Midbrain (tissue), 1 donor: Measurements from ENCODE around the gene SNAP47.

ENCODE experiments used
- DNase-seq: peaks from one replicate; lab custom pipeline; 2025; lab: John Stamatoyannopoulos, UW

Gene SNAP47

DNA sequence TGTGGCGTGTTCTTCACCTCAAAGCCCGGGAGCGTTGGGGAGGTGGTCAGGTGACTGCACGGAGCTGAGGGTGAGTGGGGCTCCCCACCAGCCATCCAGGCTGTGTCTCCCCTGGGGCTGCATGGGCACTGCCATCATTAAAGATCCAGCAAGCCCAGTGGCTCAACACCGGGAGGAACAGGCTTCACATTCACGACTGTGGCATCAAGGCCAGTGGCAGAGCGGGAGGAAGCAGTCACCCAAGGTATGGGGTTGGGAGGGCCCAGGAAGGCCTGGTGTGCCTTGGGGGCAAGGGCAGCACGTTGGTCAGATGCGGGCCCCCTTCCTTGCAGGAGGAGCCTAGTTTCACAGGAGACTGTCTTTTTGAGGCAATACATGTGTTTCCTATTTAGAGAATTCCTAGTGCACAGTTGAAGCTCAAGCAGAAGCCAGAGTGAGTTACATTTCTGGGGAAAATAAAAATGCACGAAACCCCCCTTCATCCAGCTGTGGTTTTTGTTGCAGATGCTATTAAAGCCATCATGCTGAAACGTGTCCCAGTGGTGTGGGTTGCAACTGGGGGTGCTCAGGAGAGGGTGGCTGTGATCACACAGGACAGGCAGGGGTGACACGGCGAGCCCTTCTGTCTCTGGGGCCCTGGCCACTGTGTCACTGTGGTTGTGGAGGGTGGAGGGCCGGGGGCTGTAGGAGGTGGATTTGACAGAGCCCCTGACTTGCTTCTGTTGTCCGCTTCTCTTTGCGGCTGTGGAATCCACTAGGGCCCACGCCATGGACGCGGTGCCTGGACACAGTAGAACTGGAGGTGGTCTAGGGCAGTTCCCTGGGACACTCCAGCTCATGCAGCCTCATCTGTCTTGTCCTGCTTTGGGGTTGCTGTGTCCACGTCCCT is 34.1 kb downstream of the SNAP47 start:
- no peak for DNase-seq

- no peak for DNase-seq
These were observed 34.8 kb downstream of the SNAP47 start for GRCh38 chr1:227769936-227770494.

- DNase-seq = no peak
These were observed 35.6 kb downstream of the SNAP47 start for GRCh38 chr1:227770812-227771211.

GRCh38 chr1:227771326-227771725 is 36.1 kb downstream of the SNAP47 start:
- DNase-seq = no peak

GRCh38 chr1:227771771-227772170 is 36.5 kb downstream of the SNAP47 start:
- DNase-seq = no peak

DNA sequence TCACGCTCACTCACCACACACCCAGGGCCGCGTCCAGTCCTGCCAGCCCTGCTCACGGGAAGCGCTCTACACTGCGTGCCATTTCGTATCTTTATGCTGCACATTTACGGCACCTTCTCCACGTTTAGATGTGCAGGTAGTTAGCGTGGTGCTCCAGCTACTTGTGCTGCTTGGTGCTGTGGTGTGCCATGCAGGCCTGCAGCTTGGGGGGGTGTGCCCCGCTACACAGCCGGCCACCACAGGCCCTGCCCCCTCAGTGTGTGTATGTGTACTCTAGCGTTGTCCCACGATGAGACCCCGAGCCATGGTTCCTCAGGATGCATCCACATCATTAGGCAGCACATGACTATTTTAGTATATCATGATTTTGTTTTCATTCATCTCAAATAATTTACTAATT is 38.3 kb downstream of the SNAP47 start:
- DNase-seq = no peak

DNA sequence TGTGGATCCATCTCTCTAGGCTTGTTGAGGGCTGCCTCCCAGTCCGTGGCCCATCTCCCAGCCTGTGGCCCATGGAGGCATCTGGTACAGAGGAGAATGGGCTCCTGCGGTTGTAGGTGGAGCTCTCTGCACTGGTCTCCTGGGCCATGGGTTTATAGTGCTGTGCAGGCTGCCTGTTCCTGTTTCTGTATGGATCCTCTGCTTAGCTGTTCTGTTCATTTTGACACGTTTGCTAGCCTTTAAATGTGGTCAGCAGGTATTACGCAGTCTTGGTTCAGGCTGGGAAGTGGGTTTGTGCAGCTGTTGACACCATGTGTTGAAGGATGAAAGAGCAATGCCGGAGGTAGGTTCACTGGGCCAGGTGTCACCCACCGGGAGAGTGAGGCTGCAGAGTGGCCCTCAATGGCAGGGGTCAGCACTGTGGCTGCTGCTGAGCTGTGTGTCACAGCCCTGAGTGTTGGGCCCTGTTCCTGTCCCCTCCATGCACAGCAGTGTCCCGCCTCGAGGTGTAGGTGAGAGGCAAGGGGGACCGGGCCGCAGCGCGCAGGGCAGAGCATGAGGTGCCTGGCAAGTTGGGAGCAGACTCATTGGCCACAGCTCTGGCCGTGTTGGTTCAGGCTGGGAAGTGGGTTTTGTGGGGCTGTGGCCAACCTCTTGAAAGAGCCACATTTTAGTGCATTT is 39.0 kb downstream of the SNAP47 start:
- DNase-seq = no peak

- DNase-seq = no peak
These were observed 39.8 kb downstream of the SNAP47 start for GRCh38 chr1:227774821-227775661.

GRCh38 chr1:227775841-227776240 is 40.6 kb downstream of the SNAP47 start:
- DNase-seq = no peak

DNA sequence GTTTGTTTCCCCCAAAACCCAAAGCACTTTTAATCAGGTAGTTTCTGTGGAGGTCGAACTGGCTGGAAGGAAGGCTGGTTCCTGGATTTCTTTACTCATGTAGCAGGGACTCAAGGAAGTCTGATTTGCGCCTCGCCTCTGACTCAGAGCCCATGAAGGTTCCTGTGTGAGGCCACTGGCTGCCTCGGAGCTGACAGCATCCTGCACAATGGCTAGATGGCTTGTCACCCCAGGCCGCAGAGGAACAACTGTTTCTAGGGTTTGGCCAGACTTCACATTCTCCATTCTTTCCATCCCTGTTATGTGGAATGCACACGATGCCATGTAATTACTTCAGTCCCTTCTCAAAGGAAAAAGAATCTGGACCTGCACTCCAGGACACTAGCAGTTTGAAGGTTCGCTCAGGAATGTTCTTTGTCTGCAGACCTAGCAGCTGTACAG is 41.1 kb downstream of the SNAP47 start:
- DNase-seq = no peak

- no peak for DNase-seq
These were observed 41.9 kb downstream of the SNAP47 start for GRCh38 chr1:227777156-227777555.

DNA sequence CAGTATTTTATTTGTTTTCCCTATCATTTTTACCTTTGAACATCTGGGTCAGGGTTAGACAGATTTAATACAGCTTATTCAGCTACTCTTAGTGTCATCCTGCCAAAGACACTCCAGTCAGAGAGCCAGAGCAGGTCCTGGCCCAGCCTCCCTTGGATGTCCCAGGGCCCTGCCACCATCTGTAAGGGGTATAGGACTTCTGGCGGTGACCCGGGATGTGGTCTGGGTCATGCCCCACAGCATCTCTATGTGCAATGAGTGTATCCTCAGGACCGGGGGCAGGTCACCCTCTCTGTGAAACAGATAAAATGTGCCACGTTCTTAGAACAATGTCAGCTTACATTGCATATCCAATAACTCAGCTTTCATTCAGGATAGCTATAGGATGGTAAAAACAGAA is 42.4 kb downstream of the SNAP47 start:
- no peak for DNase-seq

DNA sequence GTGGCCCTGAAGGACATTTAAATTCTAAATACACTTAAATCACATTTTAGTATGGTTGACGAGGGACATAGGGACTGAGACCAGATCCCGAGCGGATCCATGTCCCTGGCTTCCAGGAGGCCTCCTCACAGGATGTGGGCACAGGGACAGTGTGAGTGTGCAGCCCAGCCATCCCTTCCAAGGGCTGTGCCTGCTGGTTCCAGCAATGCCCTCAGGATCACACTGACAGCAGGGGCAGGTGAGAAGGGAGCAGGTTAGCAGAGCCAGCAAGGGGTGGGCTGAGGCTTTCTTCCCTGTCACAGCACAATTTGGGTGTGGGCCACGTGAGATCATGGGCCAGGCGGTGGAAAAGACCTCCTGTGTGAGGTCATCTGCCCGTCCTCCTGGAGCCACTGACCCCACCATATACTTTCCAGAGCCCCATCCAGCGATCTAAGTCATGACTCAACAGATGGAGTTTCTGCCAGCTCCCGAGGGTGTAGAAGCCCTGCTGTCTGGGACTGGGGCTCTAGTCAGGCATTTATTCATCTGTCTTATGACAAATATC is 43.2 kb downstream of the SNAP47 start:
- no peak for DNase-seq

GRCh38 chr1:227779021-227779441 is 43.8 kb downstream of the SNAP47 start:
- no peak for DNase-seq

GRCh38 chr1:227779685-227780084 is 44.5 kb downstream of the SNAP47 start:
- no peak for DNase-seq

DNA sequence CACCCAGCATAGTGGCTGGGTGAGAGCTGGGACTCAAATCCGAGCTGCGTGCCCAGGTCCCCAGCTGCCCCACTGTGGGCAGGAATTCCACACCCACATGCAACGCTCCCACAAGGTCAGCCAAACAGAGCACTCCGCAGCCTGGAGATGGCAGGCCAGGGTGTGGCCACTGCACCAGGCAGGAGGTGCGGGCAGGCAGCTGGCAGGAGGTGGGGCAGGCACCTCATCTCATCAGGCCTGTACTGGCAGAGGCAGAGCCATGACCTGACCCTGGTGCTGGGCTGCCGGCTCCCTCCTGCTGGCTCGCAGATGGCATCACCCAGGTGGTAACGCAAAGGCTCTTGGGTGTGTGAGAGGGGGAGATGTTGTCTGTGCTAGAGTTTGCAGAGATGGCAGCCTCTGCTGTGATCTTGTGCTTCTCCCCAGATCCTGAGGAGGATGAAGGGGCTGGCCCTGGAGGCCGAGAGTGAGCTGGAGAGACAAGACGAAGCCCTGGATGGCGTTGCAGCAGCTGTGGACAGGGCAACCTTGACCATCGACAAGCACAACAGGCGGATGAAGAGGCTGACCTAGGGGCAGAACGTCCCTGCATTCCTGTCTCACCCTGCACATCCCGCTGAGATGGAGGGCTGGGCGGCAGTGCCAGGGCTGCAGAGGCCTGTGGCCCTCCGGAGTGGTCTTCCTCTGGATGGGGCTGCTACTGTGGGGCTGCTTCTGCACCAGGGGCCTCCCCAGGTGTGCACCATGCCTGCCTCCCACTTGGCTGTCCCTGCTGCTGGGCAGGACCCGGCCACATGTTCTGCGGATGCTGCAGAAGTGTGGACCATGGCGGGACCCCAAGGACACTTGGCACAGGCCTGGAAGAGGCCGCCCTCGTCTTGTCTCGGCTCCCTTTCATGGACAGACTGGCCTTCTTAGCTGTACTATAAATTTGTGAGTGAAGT is 45.1 kb downstream of the SNAP47 start:
- no peak for DNase-seq

DNA sequence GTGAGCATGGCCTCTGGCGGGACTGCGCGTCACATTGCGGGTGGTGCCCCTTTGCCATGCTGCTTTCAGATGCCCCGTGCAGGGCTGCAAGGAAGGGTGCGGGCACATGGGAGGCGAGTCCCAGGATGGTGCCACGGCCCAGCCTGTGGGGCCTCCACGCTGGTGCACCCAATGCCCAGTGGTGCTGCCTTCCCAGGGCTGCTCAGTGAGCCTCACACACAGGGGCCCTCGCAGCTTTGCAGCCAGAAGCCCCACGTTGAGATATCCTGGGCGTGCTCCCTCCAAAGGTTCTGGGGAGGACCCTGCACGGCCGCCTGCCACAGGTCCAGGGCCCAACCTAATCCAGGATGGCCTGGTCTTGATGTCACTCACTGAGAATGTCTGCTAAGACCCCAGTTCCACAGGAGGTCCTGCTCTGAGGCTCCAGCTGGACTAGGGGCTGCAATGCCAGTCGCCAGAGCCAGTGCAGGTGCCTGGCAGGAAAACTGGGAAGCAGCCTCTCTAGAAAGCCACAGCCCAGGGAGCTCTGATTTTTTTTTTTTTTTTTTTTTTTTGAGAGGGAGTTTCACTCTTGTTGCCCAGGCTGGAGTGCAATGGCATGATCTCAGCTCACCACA is 46.2 kb downstream of the SNAP47 start:
- DNase-seq = no peak

- no peak for DNase-seq
These were observed 47.0 kb downstream of the SNAP47 start for GRCh38 chr1:227782226-227782625.

DNA sequence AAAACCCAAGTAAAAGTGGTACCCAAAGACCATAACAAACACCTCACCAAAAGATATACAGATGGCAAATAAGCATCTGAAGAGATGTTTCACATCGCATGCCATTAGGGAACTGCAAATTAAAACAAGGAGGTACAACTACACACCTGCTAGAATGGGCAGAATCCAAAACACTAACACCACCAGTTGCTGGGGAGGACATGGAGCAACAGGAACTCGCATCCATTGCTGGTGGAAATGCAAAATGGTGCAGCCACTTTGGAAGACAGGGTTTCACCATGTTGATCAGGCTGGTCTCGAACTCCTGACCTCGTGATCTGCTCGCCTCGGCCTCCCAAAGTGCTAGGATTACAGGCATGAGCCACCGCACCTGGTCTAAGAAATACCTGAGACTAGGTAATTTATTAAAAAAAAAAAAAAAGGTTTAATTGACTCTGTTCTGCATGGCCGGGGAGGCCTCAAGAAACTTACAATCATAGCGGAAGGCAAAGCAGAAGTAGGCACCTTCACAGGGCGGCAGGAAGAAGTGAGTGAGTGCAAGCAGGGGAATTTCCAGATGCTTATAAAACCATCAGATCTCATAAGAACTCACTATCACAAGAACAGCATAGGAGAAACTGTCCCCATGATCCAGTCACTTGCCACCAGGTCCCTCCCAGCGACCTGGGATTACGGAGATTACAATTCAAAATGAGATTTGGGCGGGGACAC is 50.0 kb downstream of the SNAP47 start:
- no peak for DNase-seq
